ENCODE results near the gene VAV3. TPM values are rescaled to one million over a fixed set of nuclear protein-coding genes. Genes with fewer than 3 reads are reported as not detected.

Gene VAV3
- total RNA-seq, 1 experiment from 2014 or later: not detected

DNA sequence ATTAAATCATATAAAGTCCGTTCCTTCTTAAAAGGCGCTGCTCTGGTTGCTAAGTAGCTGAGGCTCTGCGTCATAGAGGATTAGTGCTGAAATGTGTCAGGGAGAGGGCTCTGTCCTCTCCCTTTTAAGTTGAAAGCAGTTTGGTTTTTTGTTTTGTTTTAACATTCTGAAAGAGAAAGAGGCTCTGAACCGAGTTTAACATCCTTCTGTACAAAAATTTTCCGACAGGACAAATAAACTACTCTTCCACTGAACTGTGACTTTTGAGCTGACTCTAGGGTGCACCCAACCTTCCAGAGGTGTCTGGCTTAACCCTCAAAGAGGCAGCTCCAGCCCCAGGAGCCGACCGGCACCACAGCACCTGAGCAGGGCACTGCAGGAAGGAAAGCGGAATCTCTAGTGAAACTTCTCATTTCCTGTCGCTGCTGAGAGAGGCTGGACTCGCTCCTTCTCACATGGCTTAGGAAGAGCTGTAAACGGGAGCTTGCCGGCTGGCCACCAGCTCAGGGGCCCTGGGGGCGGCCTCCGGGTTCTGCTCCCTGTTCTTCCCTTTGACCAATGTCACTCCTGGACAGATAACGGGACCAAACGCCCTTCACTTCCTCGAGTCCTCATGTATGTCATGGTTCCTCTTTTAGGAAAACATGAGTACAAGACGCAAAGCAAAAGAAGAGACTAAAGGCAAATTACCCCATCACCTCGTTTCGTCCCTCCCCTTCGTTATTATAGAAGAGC lies 1.2 kb downstream of the VAV3 start:
- H2AFZ ChIP-seq (ENCODE audit: low read depth, low read length, poor library complexity, severe bottlenecking): no peak overlapping the region
- H3K79me2 ChIP-seq (ENCODE audit: insufficient read depth, low read length): no peaks in the 10 kb centered on the region
- H3K36me3 ChIP-seq (ENCODE audit: control insufficient read depth in 1 of 2, insufficient read depth in 2 of 2, low read length in 2 of 2): no peaks in the 10 kb centered on the region
- no peaks in the 10 kb centered on the region for H3K9me3 ChIP-seq (ENCODE audit: control insufficient read depth in 1 of 2, insufficient read depth in 1 of 2, low read depth in 1 of 2, low read length in 2 of 2)
- ATAC-seq (no peak), DNase-seq (ENCODE audit: low read depth, low spot score) (no peak)
- no peak overlapping the region for H3K4me2 ChIP-seq (ENCODE audit: low read length)
- no peaks in the 10 kb centered on the region for H3K9me2 ChIP-seq (ENCODE audit: insufficient read depth)
- intact Hi-C loops (cut with micrococcal nuclease): no loop called here
- ChIA-PET CTCF (no interaction called here), RAD21 (ENCODE audit: low non-redundant PET in 1 of 2, low total read pairs in 2 of 2, uncharacterized antibody in 2 of 2, unreplicated experiment in 2 of 2) (no interaction called here), POLR2A (no interaction called here)
- TF ChIP-seq YY1 (IDR thresholded peaks at IDR 0.05; ENCODE audit: extremely low read depth, insufficient replicate concordance, low read depth, low read length) (no peak), CBX3 (IDR thresholded peaks at IDR 0.05; ENCODE audit: low read depth) (no peak), ZFX (IDR thresholded peaks at IDR 0.05) (no peak), TCF7L2 (IDR thresholded peaks at IDR 0.05; ENCODE audit: borderline replicate concordance, extremely low read depth, insufficient read depth, insufficient read length) (no peak), EGR1 (IDR thresholded peaks at IDR 0.05; ENCODE audit: low read depth) (no peak), ZBTB33 (IDR thresholded peaks at IDR 0.05; ENCODE audit: extremely low read depth, insufficient replicate concordance, low read length) (no peak), ELF1 (IDR thresholded peaks at IDR 0.05; ENCODE audit: borderline replicate concordance, low read depth) (no peak), EZH2phosphoT487 (IDR thresholded peaks at IDR 0.05; ENCODE audit: borderline replicate concordance) (no peak)
- TF ChIP-seq, protein P1, sequence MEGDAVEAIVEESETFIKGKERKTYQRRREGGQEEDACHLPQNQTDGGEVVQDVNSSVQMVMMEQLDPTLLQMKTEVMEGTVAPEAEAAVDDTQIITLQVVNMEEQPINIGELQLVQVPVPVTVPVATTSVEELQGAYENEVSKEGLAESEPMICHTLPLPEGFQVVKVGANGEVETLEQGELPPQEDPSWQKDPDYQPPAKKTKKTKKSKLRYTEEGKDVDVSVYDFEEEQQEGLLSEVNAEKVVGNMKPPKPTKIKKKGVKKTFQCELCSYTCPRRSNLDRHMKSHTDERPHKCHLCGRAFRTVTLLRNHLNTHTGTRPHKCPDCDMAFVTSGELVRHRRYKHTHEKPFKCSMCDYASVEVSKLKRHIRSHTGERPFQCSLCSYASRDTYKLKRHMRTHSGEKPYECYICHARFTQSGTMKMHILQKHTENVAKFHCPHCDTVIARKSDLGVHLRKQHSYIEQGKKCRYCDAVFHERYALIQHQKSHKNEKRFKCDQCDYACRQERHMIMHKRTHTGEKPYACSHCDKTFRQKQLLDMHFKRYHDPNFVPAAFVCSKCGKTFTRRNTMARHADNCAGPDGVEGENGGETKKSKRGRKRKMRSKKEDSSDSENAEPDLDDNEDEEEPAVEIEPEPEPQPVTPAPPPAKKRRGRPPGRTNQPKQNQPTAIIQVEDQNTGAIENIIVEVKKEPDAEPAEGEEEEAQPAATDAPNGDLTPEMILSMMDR (IDR thresholded peaks at IDR 0.05 in 2 of 3, conservative IDR thresholded peaks at IDR 0.05 in 1 of 3; ENCODE audit: borderline replicate concordance in 1 of 3, insufficient read depth in 1 of 3, low read depth in 2 of 3, low read length in 2 of 3): no peak
- no TSS peak for BruUV-seq (replicated peaks)
- H3K27ac ChIP-seq (ENCODE audit: low read depth, low read length): no peak overlapping the region
- H3K27me3 ChIP-seq (ENCODE audit: insufficient read depth, low read length): peaks cover 5% of the 10 kb centered on the region; the same call in 1 of the 2 replicates
- H3K9ac ChIP-seq (ENCODE audit: low read length): no peak overlapping the region
- H4K20me1 ChIP-seq (ENCODE audit: insufficient read depth): no peaks in the 10 kb centered on the region
- no peaks in the 10 kb centered on the region for H3K4me1 ChIP-seq (ENCODE audit: control insufficient read depth in 1 of 2, insufficient read depth in 2 of 2, low read length in 2 of 2)
- H3K4me3 ChIP-seq (replicated peaks in 1 of 2; ENCODE audit: low read depth in 1 of 2, low read length in 2 of 2): no peak overlapping the region
